ENCODE measurements around the gene TRAF3IP1. TPM values are rescaled to one million over a fixed set of nuclear protein-coding genes. Genes with fewer than 3 reads are reported as not detected.

TRAF3IP1 gene
- total and polyA plus RNA-seq, 2 of the 13 experiments (the other 11 are each of a cell fraction or from before 2014, with no cell fraction given): 4.1 to 12.9 TPM

- peak; percentile 83 for TF ChIP-seq ZNF687 (CRISPR knock-in tag; IDR thresholded peaks at IDR 0.05)
- TF ChIP-seq ZNF816 (CRISPR knock-in tag; IDR thresholded peaks at IDR 0.05; ENCODE audit: borderline replicate concordance): no peak
- 0 out of 2 replicates have a peak, but pooled peaks have one; percentile 54 for TF ChIP-seq ZNF142 (CRISPR knock-in tag; IDR thresholded peaks at IDR 0.05)
- TF ChIP-seq THRA (CRISPR knock-in tag; IDR thresholded peaks at IDR 0.05; ENCODE audit: borderline replicate concordance): peak; percentile 84
- TF ChIP-seq ZBTB34 (CRISPR knock-in tag; IDR thresholded peaks at IDR 0.05): no peak
- TF ChIP-seq ZNF235 (CRISPR knock-in tag; IDR thresholded peaks at IDR 0.05; ENCODE audit: borderline replicate concordance): no peak
- no peak; the same call in 1 of the 2 replicates for TF ChIP-seq TIGD3 (CRISPR knock-in tag; IDR thresholded peaks at IDR 0.05; ENCODE audit: borderline replicate concordance)
- peak; percentile 95 for TF ChIP-seq ZMYM3 (CRISPR knock-in tag; IDR thresholded peaks at IDR 0.05)
- peak; percentile 55; the same call in 1 of the 2 replicates for TF ChIP-seq MEIS1 (CRISPR knock-in tag; IDR thresholded peaks at IDR 0.05; ENCODE audit: borderline replicate concordance)
- TF ChIP-seq TMF1 (CRISPR knock-in tag; IDR thresholded peaks at IDR 0.05; ENCODE audit: low read depth): no peak
- no peak for TF ChIP-seq YEATS2 (CRISPR knock-in tag; IDR thresholded peaks at IDR 0.05; ENCODE audit: borderline replicate concordance)
- peak; percentile 89 for TF ChIP-seq MED1 (CRISPR knock-in tag; IDR thresholded peaks at IDR 0.05)
- 0 out of 2 replicates have a peak, but pooled peaks have one; percentile 22 for TF ChIP-seq HMG20B (CRISPR knock-in tag; conservative IDR thresholded peaks at IDR 0.05)
Observed at GRCh38 chr2:238441262-238442114, 121.2 kb downstream of the TRAF3IP1 start (continued).
